ENCODE results near the gene CCDC57. TPM values are rescaled to one million over a fixed set of nuclear protein-coding genes. Genes with fewer than 3 reads are reported as not detected.

Gene CCDC57
- total RNA-seq, 1 donor: 21.0 TPM

DNA sequence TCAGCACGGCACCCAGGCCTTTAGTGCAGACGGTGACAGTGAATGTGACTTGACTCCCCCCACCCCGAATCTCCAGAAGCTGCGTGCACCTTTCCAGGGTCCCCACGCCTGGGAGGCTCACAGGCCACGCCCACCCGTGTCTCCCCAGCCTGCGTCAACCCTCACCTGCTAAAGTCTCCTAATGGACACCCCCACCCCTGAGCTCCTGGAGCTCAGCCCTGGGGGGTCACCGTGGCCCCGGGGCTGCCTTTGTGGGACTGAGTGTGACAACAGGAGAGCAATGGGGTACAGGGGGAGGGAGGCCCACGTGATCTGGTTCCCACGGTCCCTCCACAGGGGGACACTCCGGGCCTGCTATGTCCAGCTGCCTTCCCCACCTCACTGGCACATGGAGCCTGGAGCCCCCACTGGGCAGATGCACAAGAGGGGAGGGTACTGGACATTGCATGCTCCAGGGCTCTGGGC lies 107.2 kb downstream of the CCDC57 start:
- Histone ChIP-seq H3K4me3 (ENCODE audit: insufficient read depth, low read length) (no peak overlapping the region), H3K27ac (ENCODE audit: low read depth, low read length) (no peak overlapping the region), H2AFZ (ENCODE audit: low read length) (no peak overlapping the region), H3K4me1 (ENCODE audit: insufficient read depth, low read length) (no peaks in the 10 kb centered on the region), H3K36me3 (ENCODE audit: insufficient read depth, low read length) (no peaks in the 10 kb centered on the region), H3K4me2 (ENCODE audit: insufficient read depth, low read length) (no peak overlapping the region), H3K79me2 (ENCODE audit: insufficient read depth, low read length) (no peaks in the 10 kb centered on the region), H3K9me3 (ENCODE audit: low read depth, low read length) (no peaks in the 10 kb centered on the region), H3K27me3 (ENCODE audit: insufficient read depth, low read length) (no peaks in the 10 kb centered on the region), H4K20me1 (ENCODE audit: insufficient read depth, low read length) (no peaks in the 10 kb centered on the region)
- no peak for TF ChIP-seq CTCF (IDR thresholded peaks at IDR 0.05; ENCODE audit: extremely low read depth, low read depth, low read length)
- peak; percentile 71 for DNase-seq (ENCODE audit: insufficient read length, low spot score, missing footprints)

DNA sequence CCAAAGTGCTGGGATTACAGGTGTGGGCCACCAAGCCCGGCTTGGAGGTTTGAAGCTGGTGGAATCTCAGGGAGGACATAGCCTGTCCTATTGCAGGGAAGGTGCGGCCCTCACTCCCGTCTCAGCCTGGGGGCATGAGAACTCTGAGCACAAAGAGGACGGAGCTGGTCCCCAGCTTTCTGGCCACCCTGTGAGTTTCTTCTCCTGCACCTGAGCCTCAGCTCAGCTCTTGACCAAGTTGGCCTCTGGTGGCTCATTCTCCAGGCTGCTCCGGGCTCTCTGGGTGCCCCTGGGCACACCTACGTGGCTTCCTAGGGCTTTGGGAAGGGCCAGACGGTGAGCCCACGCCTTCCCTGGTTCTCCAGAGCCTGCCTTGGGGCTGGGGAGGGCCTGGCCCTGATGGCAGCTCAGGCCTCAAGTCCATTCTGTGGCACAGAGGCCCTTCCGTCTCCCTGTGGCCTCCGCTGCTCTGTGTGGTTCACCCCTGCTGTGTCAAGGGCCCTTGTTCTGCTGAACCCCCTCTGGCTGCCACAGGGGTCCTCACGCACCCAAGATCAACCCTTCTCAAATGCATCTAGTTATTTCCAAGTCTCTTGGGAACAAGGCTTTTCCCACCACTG lies 107.7 kb downstream of the CCDC57 start:
- H3K27me3 ChIP-seq (ENCODE audit: insufficient read depth, low read length): no peaks in the 10 kb centered on the region
- H3K9me3 ChIP-seq (ENCODE audit: low read depth, low read length): no peaks in the 10 kb centered on the region
- no peaks in the 10 kb centered on the region for H3K79me2 ChIP-seq (ENCODE audit: insufficient read depth, low read length)
- no peaks in the 10 kb centered on the region for H3K36me3 ChIP-seq (ENCODE audit: insufficient read depth, low read length)
- no peak overlapping the region for H3K4me3 ChIP-seq (ENCODE audit: insufficient read depth, low read length)
- H3K4me1 ChIP-seq (ENCODE audit: insufficient read depth, low read length): no peaks in the 10 kb centered on the region
- no peak overlapping the region for H3K4me2 ChIP-seq (ENCODE audit: insufficient read depth, low read length)
- H4K20me1 ChIP-seq (ENCODE audit: insufficient read depth, low read length): no peaks in the 10 kb centered on the region
- no peak overlapping the region for H2AFZ ChIP-seq (ENCODE audit: low read length)
- peak; percentile 15 for DNase-seq (ENCODE audit: insufficient read length, low spot score, missing footprints)
- H3K27ac ChIP-seq (ENCODE audit: low read depth, low read length): no peak overlapping the region
- TF ChIP-seq CTCF (IDR thresholded peaks at IDR 0.05; ENCODE audit: extremely low read depth, low read depth, low read length): no peak

DNA sequence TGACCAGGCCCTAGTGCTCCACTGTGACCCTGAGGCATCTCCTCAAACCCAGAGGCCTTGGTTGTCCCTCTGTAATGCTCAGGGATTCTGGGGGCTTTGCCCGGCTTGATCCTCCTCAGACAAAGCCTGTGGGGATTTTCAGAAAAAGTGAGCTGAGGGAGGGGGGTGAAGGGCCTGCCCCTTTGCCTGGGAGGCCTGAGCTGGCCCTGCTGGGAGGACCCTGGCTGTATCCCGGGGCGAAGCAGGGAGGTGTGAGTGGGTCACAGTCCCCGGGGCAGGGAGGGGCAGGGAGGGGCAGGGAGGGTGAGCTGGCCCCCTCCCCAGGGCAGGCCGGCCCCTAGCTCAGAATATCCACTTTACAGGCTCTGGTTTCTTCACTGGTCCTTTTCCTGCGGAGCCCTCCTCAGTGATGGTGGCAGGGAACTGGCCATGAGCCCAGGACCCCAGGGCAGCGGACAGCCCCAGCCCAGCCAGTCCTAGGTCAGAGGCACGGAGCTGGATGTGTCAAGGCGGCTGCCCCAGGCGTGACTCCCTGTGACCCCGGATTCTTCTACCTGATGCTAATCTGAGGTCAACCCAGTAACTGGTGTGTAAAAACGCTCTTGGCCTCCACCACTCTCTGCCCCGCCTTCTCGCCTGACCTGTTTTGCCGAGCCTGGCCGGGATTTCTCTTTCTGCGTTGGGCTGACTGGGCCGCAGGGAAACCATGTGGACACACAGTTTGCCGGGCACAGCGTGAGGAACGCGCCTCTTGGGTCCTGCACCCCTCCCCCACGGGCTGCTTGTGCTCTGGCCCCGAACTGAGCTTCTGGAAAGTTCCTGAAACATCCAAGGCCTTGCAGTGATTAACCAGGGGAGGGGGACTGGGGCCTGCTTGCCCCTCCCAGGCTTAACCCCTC lies 108.8 kb downstream of the CCDC57 start:
- Histone ChIP-seq H3K36me3 (ENCODE audit: insufficient read depth, low read length) (no peaks in the 10 kb centered on the region), H3K79me2 (ENCODE audit: insufficient read depth, low read length) (no peaks in the 10 kb centered on the region), H3K9me3 (ENCODE audit: low read depth, low read length) (no peaks in the 10 kb centered on the region), H3K4me1 (ENCODE audit: insufficient read depth, low read length) (peaks cover 7% of the 10 kb centered on the region), H3K4me3 (ENCODE audit: insufficient read depth, low read length) (no peak overlapping the region), H3K27me3 (ENCODE audit: insufficient read depth, low read length) (no peaks in the 10 kb centered on the region), H3K27ac (ENCODE audit: low read depth, low read length) (no peak overlapping the region), H3K4me2 (ENCODE audit: insufficient read depth, low read length) (no peak overlapping the region), H2AFZ (ENCODE audit: low read length) (no peak overlapping the region), H4K20me1 (ENCODE audit: insufficient read depth, low read length) (no peaks in the 10 kb centered on the region)
- peak; percentile 87 for DNase-seq (ENCODE audit: insufficient read length, low spot score, missing footprints)
- no peak for TF ChIP-seq CTCF (IDR thresholded peaks at IDR 0.05; ENCODE audit: extremely low read depth, low read depth, low read length)

Data from osteoblast (primary cell).